Measurements from ENCODE around the gene LMAN1.

LMAN1 gene

DNA sequence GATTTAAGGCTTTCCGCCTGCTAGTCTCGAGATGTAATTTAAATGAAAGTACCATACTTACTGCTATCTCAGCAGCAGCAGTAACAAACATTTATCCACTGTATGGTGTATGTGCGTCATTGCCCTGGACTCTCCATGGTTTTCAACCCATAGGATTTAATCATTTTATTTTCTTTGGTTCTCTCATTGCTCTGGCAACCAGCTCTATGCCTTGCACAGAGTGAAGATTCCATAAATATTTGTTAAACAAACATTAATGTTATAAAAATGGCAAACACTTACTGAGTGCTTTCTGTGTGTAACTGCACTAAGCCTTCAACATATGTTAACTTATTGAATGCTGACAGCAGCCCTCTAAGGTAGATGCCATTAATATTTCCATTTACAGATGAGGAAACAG lies 1.3 kb upstream of the LMAN1 start:
- TF ChIP-seq, protein P1, sequence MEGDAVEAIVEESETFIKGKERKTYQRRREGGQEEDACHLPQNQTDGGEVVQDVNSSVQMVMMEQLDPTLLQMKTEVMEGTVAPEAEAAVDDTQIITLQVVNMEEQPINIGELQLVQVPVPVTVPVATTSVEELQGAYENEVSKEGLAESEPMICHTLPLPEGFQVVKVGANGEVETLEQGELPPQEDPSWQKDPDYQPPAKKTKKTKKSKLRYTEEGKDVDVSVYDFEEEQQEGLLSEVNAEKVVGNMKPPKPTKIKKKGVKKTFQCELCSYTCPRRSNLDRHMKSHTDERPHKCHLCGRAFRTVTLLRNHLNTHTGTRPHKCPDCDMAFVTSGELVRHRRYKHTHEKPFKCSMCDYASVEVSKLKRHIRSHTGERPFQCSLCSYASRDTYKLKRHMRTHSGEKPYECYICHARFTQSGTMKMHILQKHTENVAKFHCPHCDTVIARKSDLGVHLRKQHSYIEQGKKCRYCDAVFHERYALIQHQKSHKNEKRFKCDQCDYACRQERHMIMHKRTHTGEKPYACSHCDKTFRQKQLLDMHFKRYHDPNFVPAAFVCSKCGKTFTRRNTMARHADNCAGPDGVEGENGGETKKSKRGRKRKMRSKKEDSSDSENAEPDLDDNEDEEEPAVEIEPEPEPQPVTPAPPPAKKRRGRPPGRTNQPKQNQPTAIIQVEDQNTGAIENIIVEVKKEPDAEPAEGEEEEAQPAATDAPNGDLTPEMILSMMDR (IDR thresholded peaks at IDR 0.05; ENCODE audit: borderline replicate concordance, insufficient read depth, low read depth, low read length) = no peak
- no peak overlapping the region for H3K4me3 ChIP-seq (ENCODE audit: low read depth, low read length)

DNA sequence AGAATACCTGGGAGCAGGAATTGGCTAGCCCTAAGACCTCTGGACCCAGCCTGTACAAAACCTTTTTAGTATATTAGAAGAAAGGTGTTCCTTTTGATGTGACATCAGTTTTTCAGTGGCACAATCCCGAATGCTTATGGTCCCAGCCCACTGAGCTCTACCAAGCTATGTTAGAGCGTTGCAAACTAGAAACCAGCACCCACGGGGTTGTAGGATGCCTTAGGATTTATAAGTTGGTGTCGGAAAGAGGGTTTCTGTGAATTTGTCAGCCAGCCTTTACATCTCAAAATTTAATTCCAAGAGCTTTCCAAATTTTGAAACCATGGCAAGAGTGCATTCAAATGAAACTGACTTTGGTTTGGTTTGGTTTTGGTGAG lies 499 bp upstream of the LMAN1 start:
- TF ChIP-seq, protein P1 (IDR thresholded peaks at IDR 0.05; ENCODE audit: borderline replicate concordance, insufficient read depth, low read depth, low read length) = no peak
- peak overlapping the region; percentile 93 for H3K4me3 ChIP-seq (ENCODE audit: low read depth, low read length)

DNA sequence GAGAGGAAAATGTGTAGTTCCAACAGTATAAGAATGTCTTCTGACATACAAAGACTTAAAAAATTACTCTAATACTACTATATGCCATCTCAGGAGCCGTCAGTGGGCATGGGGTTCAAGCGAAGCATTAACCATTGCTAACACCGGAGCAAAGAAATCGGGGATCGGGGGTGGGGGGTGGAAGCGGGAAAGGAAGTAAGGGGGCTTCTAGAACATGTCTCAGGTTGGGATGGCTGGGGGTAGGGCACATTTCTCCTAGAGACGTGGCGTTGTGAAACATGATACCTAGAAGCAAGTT lies 702 bp downstream of the LMAN1 start:
- TF ChIP-seq, protein P1 (IDR thresholded peaks at IDR 0.05; ENCODE audit: borderline replicate concordance, insufficient read depth, low read depth, low read length) = no peak
- H3K4me3 ChIP-seq (ENCODE audit: low read depth, low read length) = peak overlapping the region; percentile 93

DNA sequence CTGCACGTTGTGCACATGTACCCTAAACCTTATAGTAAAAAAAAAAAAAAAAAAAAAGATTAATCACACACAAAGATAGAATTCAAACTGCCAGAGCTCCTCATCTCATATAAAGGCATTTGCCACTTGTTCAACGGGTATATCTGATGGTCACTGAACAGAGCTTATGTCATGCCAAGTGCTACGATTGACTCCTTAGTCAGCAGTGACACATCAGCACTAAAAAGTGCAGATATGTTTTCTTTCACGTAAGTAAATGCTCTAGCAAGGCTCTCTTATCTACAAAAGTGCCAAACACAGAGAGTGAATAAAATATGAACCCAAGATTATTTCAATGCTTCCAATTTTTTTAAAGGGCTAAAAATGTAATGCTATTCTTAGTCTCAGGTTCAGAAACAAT lies 1.1 kb downstream of the LMAN1 start:
- peak overlapping the region; percentile 93 for H3K4me3 ChIP-seq (ENCODE audit: low read depth, low read length)
- TF ChIP-seq, protein P1 (IDR thresholded peaks at IDR 0.05; ENCODE audit: borderline replicate concordance, insufficient read depth, low read depth, low read length) = no peak

DNA sequence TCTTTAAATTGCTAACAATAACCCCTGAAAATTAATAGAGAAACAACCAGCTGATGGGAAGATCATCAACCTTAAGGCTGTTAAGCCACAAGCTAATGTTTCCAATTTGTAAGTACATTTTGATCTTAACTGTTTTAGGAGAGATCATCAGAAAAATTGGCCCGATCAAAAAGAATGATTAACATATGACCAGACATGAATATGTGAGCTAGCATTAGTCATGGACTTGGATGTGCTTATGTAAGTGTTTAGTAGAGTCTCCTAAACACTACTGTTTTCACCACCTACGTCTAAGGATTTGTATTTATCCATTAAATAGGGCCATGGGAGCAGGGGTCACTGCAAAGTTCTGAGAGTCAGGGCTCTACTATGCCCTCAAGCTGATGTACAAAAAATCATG lies 4.3 kb downstream of the LMAN1 start:
- TF ChIP-seq, protein P1 (IDR thresholded peaks at IDR 0.05; ENCODE audit: borderline replicate concordance, insufficient read depth, low read depth, low read length) = no peak
- H3K4me3 ChIP-seq (ENCODE audit: low read depth, low read length) = no peak overlapping the region

DNA sequence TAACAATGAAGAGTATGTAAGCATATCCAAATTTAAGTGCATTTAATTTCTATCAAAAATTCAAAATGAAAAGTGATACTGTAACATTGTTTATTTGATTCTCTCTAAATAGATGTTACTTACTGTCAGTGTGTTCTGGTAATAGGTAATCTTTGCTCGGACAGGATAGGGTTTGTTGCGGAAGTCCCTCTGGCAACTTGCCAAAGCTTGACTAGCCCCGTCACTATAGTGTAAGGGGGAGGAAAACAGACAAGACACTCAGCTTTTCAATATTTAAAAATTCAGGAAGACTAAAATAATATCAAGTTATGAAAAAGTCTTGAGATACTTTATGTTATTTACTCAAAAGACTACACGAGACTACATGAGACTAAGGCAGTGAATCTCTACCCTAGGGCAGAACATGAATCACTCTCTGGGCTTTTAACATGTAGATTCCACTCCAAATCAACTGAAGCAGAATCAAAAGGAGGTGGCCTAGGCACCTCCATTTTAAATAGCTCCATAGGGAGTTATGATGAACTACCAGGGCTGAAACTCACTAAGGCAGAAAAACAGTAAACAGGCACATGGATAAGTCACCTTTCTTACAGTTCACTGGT lies 5.9 kb downstream of the LMAN1 start:
- TF ChIP-seq, protein P1 (IDR thresholded peaks at IDR 0.05; ENCODE audit: borderline replicate concordance, insufficient read depth, low read depth, low read length) = no peak
- no peak overlapping the region for H3K4me3 ChIP-seq (ENCODE audit: low read depth, low read length)

DNA sequence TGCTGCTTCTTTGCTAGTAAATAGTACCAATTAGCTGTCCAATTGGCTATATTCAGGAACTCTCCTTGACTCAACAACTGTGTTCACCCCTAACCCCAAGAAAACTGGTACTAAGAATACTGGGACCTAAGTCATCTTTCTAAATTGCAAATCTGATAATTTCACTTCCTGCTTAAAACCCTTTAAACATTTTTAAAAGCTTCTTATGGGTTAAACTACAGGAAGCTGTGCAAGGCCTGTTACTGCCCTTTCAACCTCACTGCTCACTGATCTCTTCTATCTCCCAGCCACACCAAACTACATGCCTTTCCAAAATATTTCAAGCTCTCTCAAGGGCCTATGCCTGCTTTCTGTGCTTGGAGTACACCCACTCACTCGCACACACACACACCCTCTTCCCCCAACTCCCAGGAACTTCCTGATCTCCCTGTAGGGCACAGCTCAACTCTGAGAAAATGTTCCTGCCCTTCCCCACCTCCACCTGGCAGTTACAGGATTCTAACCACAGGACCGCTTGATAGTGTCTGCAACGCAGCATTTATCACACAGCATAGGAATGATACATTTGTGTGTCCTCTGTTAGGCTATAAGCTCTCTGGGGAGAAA lies 6.7 kb downstream of the LMAN1 start:
- TF ChIP-seq, protein P1 (IDR thresholded peaks at IDR 0.05; ENCODE audit: borderline replicate concordance, insufficient read depth, low read depth, low read length) = no peak
- H3K4me3 ChIP-seq (ENCODE audit: low read depth, low read length) = no peak overlapping the region
